ENCODE results near the gene ABCB10.

ABCB10 gene

GRCh38 chr1:229482511-229482910 lies 76.0 kb downstream of the ABCB10 start:
- no peaks in the 10 kb centered on the region for H3K4me1 ChIP-seq (ENCODE audit: control insufficient read depth in 2 of 2, insufficient read depth in 1 of 2, low read depth in 1 of 2, low read length in 2 of 2)
- H3K18ac ChIP-seq (ENCODE audit: low read length) = no peak overlapping the region
- H3K4ac ChIP-seq (ENCODE audit: low read length) = no peak overlapping the region
- H2BK120ac ChIP-seq (ENCODE audit: low read depth, low read length) = no peak overlapping the region
- H3K23ac ChIP-seq (ENCODE audit: low read depth, low read length, poor library complexity) = no peak overlapping the region
- H3K79me1 ChIP-seq (ENCODE audit: low read depth, low read length) = no peaks in the 10 kb centered on the region
- H3K14ac ChIP-seq (ENCODE audit: low read length) = no peak overlapping the region
- H2AFZ ChIP-seq (ENCODE audit: low read length) = no peak overlapping the region
- peaks cover 21 to 98% of the 10 kb centered on the region in 2 donors for H3K36me3 ChIP-seq (replicated peaks in 1 of 2; ENCODE audit: control insufficient read depth in 2 of 2, insufficient read depth in 2 of 2, low read length in 2 of 2)
- no peak for DNase-seq (ENCODE audit: low spot score)
- no peak overlapping the region for H4K8ac ChIP-seq (ENCODE audit: low read depth, low read length)
- no peak overlapping the region for H3K9ac ChIP-seq (ENCODE audit: low read depth, low read length, poor library complexity)
- H3K4me2 ChIP-seq (ENCODE audit: insufficient read depth, low read length, poor library complexity, severe bottlenecking) = no peak overlapping the region
- no peak overlapping the region for H3K27ac ChIP-seq (replicated peaks; ENCODE audit: low read length)
- no CpG with 5 or more reads among the region's 5 CpGs for WGBS, 2 donors (ENCODE audit: extremely low coverage in 2 of 2, insufficient read length in 2 of 2, insufficient replicate concordance in 1 of 2)
- no peak overlapping the region for H3K4me3 ChIP-seq (ENCODE audit: low read length in 2 of 2)
- no peak overlapping the region for H2AK5ac ChIP-seq (ENCODE audit: low read depth, low read length)
- H3K27me3 ChIP-seq (ENCODE audit: control insufficient read depth in 3 of 3, insufficient read depth in 3 of 3, low read depth in 1 of 3, low read length in 3 of 3) = no peaks in the 10 kb centered on the region
- no peak overlapping the region for H2BK15ac ChIP-seq (ENCODE audit: low read length)
- H4K91ac ChIP-seq (ENCODE audit: low read depth, low read length, poor library complexity) = no peak overlapping the region
- no peak overlapping the region for H2BK12ac ChIP-seq (ENCODE audit: low read length)
- H2BK5ac ChIP-seq (ENCODE audit: low read length) = no peak overlapping the region
- no peaks in the 10 kb centered on the region for H3K9me3 ChIP-seq (replicated peaks in 1 of 2; ENCODE audit: control insufficient read depth in 2 of 2, insufficient read depth in 1 of 2, low read depth in 1 of 2, low read length in 2 of 2)

GRCh38 chr1:229480495-229480894 lies 78.0 kb downstream of the ABCB10 start:
- DNase-seq (ENCODE audit: low spot score) = no peak
- Histone ChIP-seq H3K27ac (replicated peaks; ENCODE audit: low read length) (no peak overlapping the region), H3K4me2 (ENCODE audit: insufficient read depth, low read length, poor library complexity, severe bottlenecking) (no peak overlapping the region), H3K9ac (ENCODE audit: low read depth, low read length, poor library complexity) (peak overlapping the region; percentile 30), H3K36me3 (replicated peaks in 1 of 2; ENCODE audit: control insufficient read depth in 2 of 2, insufficient read depth in 2 of 2, low read length in 2 of 2) (peaks cover 18 to 95% of the 10 kb centered on the region in 2 donors), H3K14ac (ENCODE audit: low read length) (no peak overlapping the region), H2AK5ac (ENCODE audit: low read depth, low read length) (no peak overlapping the region), H3K27me3 (ENCODE audit: control insufficient read depth in 3 of 3, insufficient read depth in 3 of 3, low read depth in 1 of 3, low read length in 3 of 3) (no peaks in the 10 kb centered on the region), H2AFZ (ENCODE audit: low read length) (no peak overlapping the region), H3K4me1 (ENCODE audit: control insufficient read depth in 2 of 2, insufficient read depth in 1 of 2, low read depth in 1 of 2, low read length in 2 of 2) (no peaks in the 10 kb centered on the region), H3K79me1 (ENCODE audit: low read depth, low read length) (no peaks in the 10 kb centered on the region), H3K23ac (ENCODE audit: low read depth, low read length, poor library complexity) (no peak overlapping the region), H2BK5ac (ENCODE audit: low read length) (no peak overlapping the region), H2BK120ac (ENCODE audit: low read depth, low read length) (no peak overlapping the region), H4K91ac (ENCODE audit: low read depth, low read length, poor library complexity) (no peak overlapping the region), H3K18ac (ENCODE audit: low read length) (no peak overlapping the region), H3K4ac (ENCODE audit: low read length) (no peak overlapping the region), H3K9me3 (replicated peaks in 1 of 2; ENCODE audit: control insufficient read depth in 2 of 2, insufficient read depth in 1 of 2, low read depth in 1 of 2, low read length in 2 of 2) (no peaks in the 10 kb centered on the region), H2BK12ac (ENCODE audit: low read length) (no peak overlapping the region), H4K8ac (ENCODE audit: low read depth, low read length) (no peak overlapping the region), H3K4me3 (ENCODE audit: low read length in 2 of 2) (no peak overlapping the region), H2BK15ac (ENCODE audit: low read length) (no peak overlapping the region)
- no CpG with 5 or more reads among the region's 7 CpGs for WGBS, 2 donors (ENCODE audit: extremely low coverage in 2 of 2, insufficient read length in 2 of 2, insufficient replicate concordance in 1 of 2)

DNA sequence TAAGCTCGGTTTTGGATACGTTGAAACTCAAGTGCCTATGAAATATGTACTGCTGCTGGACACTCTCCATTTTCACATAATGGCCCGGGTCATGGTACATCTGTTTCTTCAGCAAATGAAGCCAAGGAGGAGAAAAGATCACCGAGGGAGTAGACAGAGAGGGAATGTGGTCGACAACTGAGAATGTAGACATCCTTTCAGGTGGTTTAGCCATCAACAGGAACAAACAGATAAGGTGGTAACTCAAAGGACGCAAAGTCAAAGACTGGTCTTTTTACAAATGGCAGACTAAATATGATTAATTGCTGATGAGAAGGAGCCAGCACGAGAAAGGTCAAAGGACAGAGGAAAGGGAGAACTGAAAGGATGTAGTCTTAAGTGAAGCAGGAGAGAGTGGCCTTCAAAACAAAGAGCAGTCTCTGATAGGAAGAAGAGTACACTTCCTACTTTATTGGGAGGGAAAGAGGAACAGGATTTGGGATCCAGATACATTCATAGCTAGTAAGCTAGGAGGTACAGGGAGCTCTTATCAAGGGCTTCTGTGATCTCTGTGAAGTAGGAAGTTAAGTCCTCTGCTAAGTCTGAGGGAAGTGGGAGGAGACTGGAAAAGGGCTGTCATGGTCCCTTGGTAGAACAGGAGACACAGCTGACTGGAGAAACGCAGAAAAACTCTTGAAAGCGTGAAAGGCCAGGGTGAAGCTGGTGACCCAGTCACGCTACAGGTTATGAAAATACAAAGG lies 78.7 kb downstream of the ABCB10 start:
- H2BK12ac ChIP-seq (ENCODE audit: low read length) = no peak overlapping the region
- no peak overlapping the region for H2BK15ac ChIP-seq (ENCODE audit: low read length)
- no peak overlapping the region for H3K4me3 ChIP-seq (ENCODE audit: low read length in 2 of 2)
- H3K27ac ChIP-seq (replicated peaks; ENCODE audit: low read length) = no peak overlapping the region
- DNase-seq (ENCODE audit: low spot score) = no peak
- H3K9me3 ChIP-seq (replicated peaks in 1 of 2; ENCODE audit: control insufficient read depth in 2 of 2, insufficient read depth in 1 of 2, low read depth in 1 of 2, low read length in 2 of 2) = no peaks in the 10 kb centered on the region
- no peak overlapping the region for H3K18ac ChIP-seq (ENCODE audit: low read length)
- no peak overlapping the region for H2BK5ac ChIP-seq (ENCODE audit: low read length)
- peaks cover 15 to 95% of the 10 kb centered on the region in 2 donors for H3K36me3 ChIP-seq (replicated peaks in 1 of 2; ENCODE audit: control insufficient read depth in 2 of 2, insufficient read depth in 2 of 2, low read length in 2 of 2)
- H2AFZ ChIP-seq (ENCODE audit: low read length) = no peak overlapping the region
- H3K9ac ChIP-seq (ENCODE audit: low read depth, low read length, poor library complexity) = no peak overlapping the region
- no peak overlapping the region for H3K14ac ChIP-seq (ENCODE audit: low read length)
- H3K4ac ChIP-seq (ENCODE audit: low read length) = no peak overlapping the region
- no peak overlapping the region for H4K91ac ChIP-seq (ENCODE audit: low read depth, low read length, poor library complexity)
- H3K23ac ChIP-seq (ENCODE audit: low read depth, low read length, poor library complexity) = no peak overlapping the region
- no peak overlapping the region for H4K8ac ChIP-seq (ENCODE audit: low read depth, low read length)
- H3K27me3 ChIP-seq (ENCODE audit: control insufficient read depth in 3 of 3, insufficient read depth in 3 of 3, low read depth in 1 of 3, low read length in 3 of 3) = no peaks in the 10 kb centered on the region
- H3K79me1 ChIP-seq (ENCODE audit: low read depth, low read length) = no peaks in the 10 kb centered on the region
- no peak overlapping the region for H2AK5ac ChIP-seq (ENCODE audit: low read depth, low read length)
- no peak overlapping the region for H2BK120ac ChIP-seq (ENCODE audit: low read depth, low read length)
- no peaks in the 10 kb centered on the region for H3K4me1 ChIP-seq (ENCODE audit: control insufficient read depth in 2 of 2, insufficient read depth in 1 of 2, low read depth in 1 of 2, low read length in 2 of 2)
- no CpG with 5 or more reads among the region's 10 CpGs for WGBS, 2 donors (ENCODE audit: extremely low coverage in 2 of 2, insufficient read length in 2 of 2, insufficient replicate concordance in 1 of 2)
- no peak overlapping the region for H3K4me2 ChIP-seq (ENCODE audit: insufficient read depth, low read length, poor library complexity, severe bottlenecking)

- no peak overlapping the region for H2BK120ac ChIP-seq (ENCODE audit: low read depth, low read length)
- H2AFZ ChIP-seq (ENCODE audit: low read length) = no peak overlapping the region
- no peak overlapping the region for H3K14ac ChIP-seq (ENCODE audit: low read length)
- H2BK15ac ChIP-seq (ENCODE audit: low read length) = no peak overlapping the region
- DNase-seq (ENCODE audit: low spot score) = no peak
- no CpG with 5 or more reads among the region's 1 CpG for WGBS, 2 donors (ENCODE audit: extremely low coverage in 2 of 2, insufficient read length in 2 of 2, insufficient replicate concordance in 1 of 2)
- H3K79me1 ChIP-seq (ENCODE audit: low read depth, low read length) = no peaks in the 10 kb centered on the region
- no peak overlapping the region for H3K4me3 ChIP-seq (ENCODE audit: low read length in 2 of 2)
- no peaks in the 10 kb centered on the region for H3K9me3 ChIP-seq (replicated peaks in 1 of 2; ENCODE audit: control insufficient read depth in 2 of 2, insufficient read depth in 1 of 2, low read depth in 1 of 2, low read length in 2 of 2)
- peaks cover 20 to 95% of the 10 kb centered on the region in 2 donors for H3K36me3 ChIP-seq (replicated peaks in 1 of 2; ENCODE audit: control insufficient read depth in 2 of 2, insufficient read depth in 2 of 2, low read length in 2 of 2)
- H3K4ac ChIP-seq (ENCODE audit: low read length) = no peak overlapping the region
- no peak overlapping the region for H2BK12ac ChIP-seq (ENCODE audit: low read length)
- H4K8ac ChIP-seq (ENCODE audit: low read depth, low read length) = no peak overlapping the region
- H3K4me1 ChIP-seq (ENCODE audit: control insufficient read depth in 2 of 2, insufficient read depth in 1 of 2, low read depth in 1 of 2, low read length in 2 of 2) = no peaks in the 10 kb centered on the region
- no peak overlapping the region for H3K4me2 ChIP-seq (ENCODE audit: insufficient read depth, low read length, poor library complexity, severe bottlenecking)
- H3K23ac ChIP-seq (ENCODE audit: low read depth, low read length, poor library complexity) = no peak overlapping the region
- no peak overlapping the region for H3K27ac ChIP-seq (replicated peaks; ENCODE audit: low read length)
- H3K9ac ChIP-seq (ENCODE audit: low read depth, low read length, poor library complexity) = no peak overlapping the region
- no peak overlapping the region for H3K18ac ChIP-seq (ENCODE audit: low read length)
- H3K27me3 ChIP-seq (ENCODE audit: control insufficient read depth in 3 of 3, insufficient read depth in 3 of 3, low read depth in 1 of 3, low read length in 3 of 3) = no peaks in the 10 kb centered on the region
- no peak overlapping the region for H2BK5ac ChIP-seq (ENCODE audit: low read length)
- H2AK5ac ChIP-seq (ENCODE audit: low read depth, low read length) = no peak overlapping the region
- H4K91ac ChIP-seq (ENCODE audit: low read depth, low read length, poor library complexity) = no peak overlapping the region
These were observed 79.7 kb downstream of the ABCB10 start for GRCh38 chr1:229478852-229479251.

Data from neuronal stem cell (in vitro differentiated cells).